BJ (cell line): ENCODE measurements around the gene DACT2. TPM values are rescaled to one million over a fixed set of nuclear protein-coding genes. Genes with fewer than 3 reads are reported as not detected.

Experiments used
- CTCF ChIA-PET: fragments of 350-600 bp; formaldehyde crosslinking; extraction: SDS; loops from one replicate; lab custom pipeline; 2021; ENCODE audit warnings: antibody characterized with exemption, inconsistent platforms; lab: Yijun Ruan, JAX
- POLR2A ChIA-PET: fragments of 300-600 bp; sonication (Branson Sonifier 250); formaldehyde crosslinking; extraction: SDS; loops from one replicate; lab custom pipeline; 2021; ENCODE audit warnings: antibody characterized with exemption; lab: Charles Lee
- DNase-seq: peaks from one replicate; pipeline ENCODE4 v3.0.0-alpha.2; 2011; ENCODE audit warnings: low read depth
- H3K27me3 ChIP-seq: 2 replicates; pipeline ENCODE4 v1.6.0; 2011; ENCODE audit warnings: low read length; ENCODE audit not compliant: control insufficient read depth, insufficient read depth
- H3K36me3 ChIP-seq: 2 replicates; pipeline ENCODE4 v1.5.1; 2011; ENCODE audit warnings: low read length; ENCODE audit not compliant: control insufficient read depth, insufficient read depth
- H3K4me3 ChIP-seq: 2 replicates; pipeline ENCODE4 v1.5.1; 2011; ENCODE audit warnings: low read depth, mild to moderate bottlenecking, control low read depth, low read length
- CTCF ChIP-seq: IDR thresholded peaks from 2 replicates; pipeline ENCODE4 v1.5.1; 2011; ENCODE audit warnings: low read depth, mild to moderate bottlenecking, control low read depth, inconsistent platforms, low read length, moderate library complexity; ENCODE audit not compliant: insufficient read depth
- polyA plus RNA-seq: library from polyadenylated mRNA; depleted of rRNA; stranded (reverse); fragments of >200 nt; gene quantifications from 2 replicates; pipeline ENCODE4 v1.2.3, GENCODE V29; 2011; rRNA removed

DACT2 gene
- polyA plus RNA-seq, 1 experiment: not detected

- no peaks in the 10 kb centered on the region for H3K27me3 ChIP-seq
- no peak for DNase-seq
- H3K36me3 ChIP-seq: no peaks in the 10 kb centered on the region
- ChIA-PET POLR2A (no interaction called here), CTCF (no interaction called here)
- TF ChIP-seq CTCF: no peak
- H3K4me3 ChIP-seq: no peak overlapping the region
Observed at GRCh38 chr6:168260420-168260987, 59.1 kb downstream of the DACT2 start.

- DNase-seq: no peak
- TF ChIP-seq CTCF: no peak
- H3K4me3 ChIP-seq: no peak overlapping the region
- H3K27me3 ChIP-seq: no peaks in the 10 kb centered on the region
- ChIA-PET POLR2A (no interaction called here), CTCF (no interaction called here)
- no peaks in the 10 kb centered on the region for H3K36me3 ChIP-seq
Observed at GRCh38 chr6:168258795-168259194, 60.8 kb downstream of the DACT2 start.

GRCh38 chr6:168256940-168257339 lies 62.6 kb downstream of the DACT2 start:
- no peak for TF ChIP-seq CTCF
- Histone ChIP-seq H3K4me3 (no peak overlapping the region), H3K27me3 (no peaks in the 10 kb centered on the region), H3K36me3 (no peaks in the 10 kb centered on the region)
- ChIA-PET CTCF (no interaction called here), POLR2A (no interaction called here)
- DNase-seq: no peak

Other genes with a start within 250 kb of the DACT2 start
- not detected in 2 replicates for gene FRMD1, start 240.6 kb downstream of the DACT2 start, polyA plus RNA-seq
- not detected in 2 replicates for gene SMOC2, start 121.4 kb upstream of the DACT2 start, polyA plus RNA-seq